Measurements from ENCODE around the gene PSMA3.

The PSMA3 gene

GRCh38 chr14:58287607-58288042 is 43.0 kb downstream of the PSMA3 start:
- Histone ChIP-seq H3K27ac (ENCODE audit: low read length) (no peak overlapping the region), H3K9ac (ENCODE audit: low read length in 2 of 2) (no peak overlapping the region), H3K4me1 (ENCODE audit: control insufficient read depth, insufficient read depth, low read length) (no peaks in the 10 kb centered on the region), H3K36me3 (ENCODE audit: control insufficient read depth in 2 of 2, insufficient read depth in 2 of 2, low read length in 2 of 2) (peaks cover 27 to 35% of the 10 kb centered on the region in 2 donors), H3K9me3 (ENCODE audit: control insufficient read depth in 2 of 2, low read length in 2 of 2) (no peaks in the 10 kb centered on the region), H3K27me3 (ENCODE audit: control insufficient read depth in 1 of 2, insufficient read depth in 2 of 2, low read length in 2 of 2) (no peaks in the 10 kb centered on the region), H3K4me3 (ENCODE audit: low read length in 2 of 2) (no peak overlapping the region)

- H3K27me3 ChIP-seq (ENCODE audit: control insufficient read depth in 1 of 2, insufficient read depth in 2 of 2, low read length in 2 of 2): no peaks in the 10 kb centered on the region
- no peak overlapping the region for H3K4me3 ChIP-seq (ENCODE audit: low read length in 2 of 2)
- H3K36me3 ChIP-seq (ENCODE audit: control insufficient read depth in 2 of 2, insufficient read depth in 2 of 2, low read length in 2 of 2): peaks cover 27 to 35% of the 10 kb centered on the region in 2 donors
- H3K4me1 ChIP-seq (ENCODE audit: control insufficient read depth, insufficient read depth, low read length): no peaks in the 10 kb centered on the region
- no peaks in the 10 kb centered on the region for H3K9me3 ChIP-seq (ENCODE audit: control insufficient read depth in 2 of 2, low read length in 2 of 2)
- H3K27ac ChIP-seq (ENCODE audit: low read length): no peak overlapping the region
- no peak overlapping the region for H3K9ac ChIP-seq (ENCODE audit: low read length in 2 of 2)
Observed at GRCh38 chr14:58288106-58288792, 43.6 kb downstream of the PSMA3 start.

GRCh38 chr14:58291646-58292045 is 47.0 kb downstream of the PSMA3 start:
- Histone ChIP-seq H3K36me3 (ENCODE audit: control insufficient read depth in 2 of 2, insufficient read depth in 2 of 2, low read length in 2 of 2) (peaks cover 19 to 26% of the 10 kb centered on the region in 2 donors), H3K27me3 (ENCODE audit: control insufficient read depth in 1 of 2, insufficient read depth in 2 of 2, low read length in 2 of 2) (no peaks in the 10 kb centered on the region), H3K27ac (ENCODE audit: low read length) (no peak overlapping the region), H3K9ac (ENCODE audit: low read length in 2 of 2) (no peak overlapping the region), H3K4me3 (ENCODE audit: low read length in 2 of 2) (no peak overlapping the region), H3K4me1 (ENCODE audit: control insufficient read depth, insufficient read depth, low read length) (no peaks in the 10 kb centered on the region), H3K9me3 (ENCODE audit: control insufficient read depth in 2 of 2, low read length in 2 of 2) (no peaks in the 10 kb centered on the region)

- H3K4me1 ChIP-seq (ENCODE audit: control insufficient read depth, insufficient read depth, low read length): no peaks in the 10 kb centered on the region
- H3K4me3 ChIP-seq (ENCODE audit: low read length in 2 of 2): no peak overlapping the region
- no peaks in the 10 kb centered on the region for H3K9me3 ChIP-seq (ENCODE audit: control insufficient read depth in 2 of 2, low read length in 2 of 2)
- no peaks in the 10 kb centered on the region for H3K27me3 ChIP-seq (ENCODE audit: control insufficient read depth in 1 of 2, insufficient read depth in 2 of 2, low read length in 2 of 2)
- H3K9ac ChIP-seq (ENCODE audit: low read length in 2 of 2): no peak overlapping the region
- peaks cover 19 to 26% of the 10 kb centered on the region in 2 donors for H3K36me3 ChIP-seq (ENCODE audit: control insufficient read depth in 2 of 2, insufficient read depth in 2 of 2, low read length in 2 of 2)
- no peak overlapping the region for H3K27ac ChIP-seq (ENCODE audit: low read length)
Observed at GRCh38 chr14:58292187-58292586, 47.5 kb downstream of the PSMA3 start.

GRCh38 chr14:58294201-58294600 is 49.6 kb downstream of the PSMA3 start:
- no peaks in the 10 kb centered on the region for H3K27me3 ChIP-seq (ENCODE audit: control insufficient read depth in 1 of 2, insufficient read depth in 2 of 2, low read length in 2 of 2)
- no peaks in the 10 kb centered on the region for H3K9me3 ChIP-seq (ENCODE audit: control insufficient read depth in 2 of 2, low read length in 2 of 2)
- H3K36me3 ChIP-seq (ENCODE audit: control insufficient read depth in 2 of 2, insufficient read depth in 2 of 2, low read length in 2 of 2): peaks cover 15 to 21% of the 10 kb centered on the region in 2 donors
- no peak overlapping the region for H3K9ac ChIP-seq (ENCODE audit: low read length in 2 of 2)
- H3K27ac ChIP-seq (ENCODE audit: low read length): no peak overlapping the region
- H3K4me1 ChIP-seq (ENCODE audit: control insufficient read depth, insufficient read depth, low read length): no peaks in the 10 kb centered on the region
- no peak overlapping the region for H3K4me3 ChIP-seq (ENCODE audit: low read length in 2 of 2)

GRCh38 chr14:58296726-58297125 is 52.1 kb downstream of the PSMA3 start:
- H3K36me3 ChIP-seq (ENCODE audit: control insufficient read depth in 2 of 2, insufficient read depth in 2 of 2, low read length in 2 of 2): peaks cover 4 to 11% of the 10 kb centered on the region in 2 donors
- H3K4me1 ChIP-seq (ENCODE audit: control insufficient read depth, insufficient read depth, low read length): peaks cover 2% of the 10 kb centered on the region
- no peaks in the 10 kb centered on the region for H3K9me3 ChIP-seq (ENCODE audit: control insufficient read depth in 2 of 2, low read length in 2 of 2)
- H3K27me3 ChIP-seq (ENCODE audit: control insufficient read depth in 1 of 2, insufficient read depth in 2 of 2, low read length in 2 of 2): no peaks in the 10 kb centered on the region
- H3K9ac ChIP-seq (ENCODE audit: low read length in 2 of 2): peak overlapping the region; percentile 30 to 77
- H3K4me3 ChIP-seq (ENCODE audit: low read length in 2 of 2): peak overlapping the region; percentile 86 to 99
- no peak overlapping the region for H3K27ac ChIP-seq (ENCODE audit: low read length)

- H3K4me1 ChIP-seq (ENCODE audit: control insufficient read depth, insufficient read depth, low read length): peaks cover 2% of the 10 kb centered on the region
Observed at GRCh38 chr14:58297412-58297761, 52.7 kb downstream of the PSMA3 start.

GRCh38 chr14:58297762-58298476 is 53.3 kb downstream of the PSMA3 start:
- H3K9me3 ChIP-seq (ENCODE audit: control insufficient read depth in 2 of 2, low read length in 2 of 2): no peaks in the 10 kb centered on the region
- peak overlapping the region; percentile 95 for H3K27ac ChIP-seq (ENCODE audit: low read length)
- peak overlapping the region; percentile 96 to 99 for H3K4me3 ChIP-seq (ENCODE audit: low read length in 2 of 2)
- peak overlapping the region; percentile 86 to 97 for H3K9ac ChIP-seq (ENCODE audit: low read length in 2 of 2)
- H3K4me1 ChIP-seq (ENCODE audit: control insufficient read depth, insufficient read depth, low read length): peaks cover 2% of the 10 kb centered on the region
- no peaks in the 10 kb centered on the region for H3K27me3 ChIP-seq (ENCODE audit: control insufficient read depth in 1 of 2, insufficient read depth in 2 of 2, low read length in 2 of 2)
- peaks cover 3 to 11% of the 10 kb centered on the region in 2 donors for H3K36me3 ChIP-seq (ENCODE audit: control insufficient read depth in 2 of 2, insufficient read depth in 2 of 2, low read length in 2 of 2)

More at GRCh38 chr14:58297412-58297761, 52.7 kb downstream of the PSMA3 start:
- Histone ChIP-seq H3K27ac (ENCODE audit: low read length) (peak overlapping the region; percentile 95), H3K9me3 (ENCODE audit: control insufficient read depth in 2 of 2, low read length in 2 of 2) (no peaks in the 10 kb centered on the region), H3K27me3 (ENCODE audit: control insufficient read depth in 1 of 2, insufficient read depth in 2 of 2, low read length in 2 of 2) (no peaks in the 10 kb centered on the region), H3K36me3 (ENCODE audit: control insufficient read depth in 2 of 2, insufficient read depth in 2 of 2, low read length in 2 of 2) (peaks cover 3 to 11% of the 10 kb centered on the region in 2 donors), H3K4me3 (ENCODE audit: low read length in 2 of 2) (peak overlapping the region; percentile 86 to 99), H3K9ac (ENCODE audit: low read length in 2 of 2) (peak overlapping the region; percentile 77 to 97)

GRCh38 chr14:58298477-58299400 is 54.1 kb downstream of the PSMA3 start, which contains the start of gene ARID4A:
Gene ARID4A (plus strand): TSS chr14:58298555. CDS start chr14:58299855, 1,300 bp downstream.
- Histone ChIP-seq H3K27ac (ENCODE audit: low read length) (peak within 1 kb of the TSS; percentile 95), H3K4me3 (ENCODE audit: low read length in 2 of 2) (peak within 1 kb of the TSS; percentile 96 to 99), H3K9me3 (ENCODE audit: control insufficient read depth in 2 of 2, low read length in 2 of 2) (no peaks in the 10 kb centered on the region), H3K27me3 (ENCODE audit: control insufficient read depth in 1 of 2, insufficient read depth in 2 of 2, low read length in 2 of 2) (no peaks in the 10 kb centered on the region), H3K9ac (ENCODE audit: low read length in 2 of 2) (peak within 1 kb of the TSS; percentile 86 to 97), H3K4me1 (ENCODE audit: control insufficient read depth, insufficient read depth, low read length) (peaks cover 2% of the 10 kb centered on the region), H3K36me3 (ENCODE audit: control insufficient read depth in 2 of 2, insufficient read depth in 2 of 2, low read length in 2 of 2) (peaks cover 8 to 10% of the 10 kb centered on the region in 2 donors)

Data from stomach smooth muscle (tissue), 2 donors.